Fibroblast of the aortic adventitia (primary cell): ENCODE results near the gene SYCP1. TPM values are rescaled to one million over a fixed set of nuclear protein-coding genes. Genes with fewer than 3 reads are reported as not detected.

Experiments
- DNase-seq: peaks from one replicate; pipeline ENCODE4 v3.0.0-alpha.2; 2010; ENCODE audit warnings: low read depth
- H3K4me3 ChIP-seq: 2 replicates; pipeline ENCODE4 v1.5.1; 2011; ENCODE audit warnings: low read depth, mild to moderate bottlenecking, control low read depth, low read length, moderate library complexity
- CTCF ChIP-seq: IDR thresholded peaks from 2 replicates; pipeline ENCODE4 v1.5.1; 2011; ENCODE audit warnings: mild to moderate bottlenecking, low read length, control low read depth, inconsistent platforms; ENCODE audit not compliant: insufficient read depth
- total RNA-seq: library from RNA; depleted of rRNA; stranded (reverse); fragments of >200 nt; gene quantifications from 2 replicates; pipeline ENCODE4 v1.2.3, GENCODE V29; 2012; ENCODE audit warnings: low replicate concordance

SYCP1 gene
- total RNA-seq, 1 donor: not detected

GRCh38 chr1:114832057-114832456, 22.6 kb upstream of the SYCP1 start:
- no peak for DNase-seq
- no peak overlapping the region for H3K4me3 ChIP-seq
- no peak for TF ChIP-seq CTCF

GRCh38 chr1:114833421-114833820, 21.2 kb upstream of the SYCP1 start:
- TF ChIP-seq CTCF: no peak
- H3K4me3 ChIP-seq: no peak overlapping the region
- no peak for DNase-seq

GRCh38 chr1:114844270-114844669, 10.4 kb upstream of the SYCP1 start:
- no peak for DNase-seq
- H3K4me3 ChIP-seq: no peak overlapping the region
- no peak for TF ChIP-seq CTCF

GRCh38 chr1:114853584-114853983, 1.1 kb upstream of the SYCP1 start:
- H3K4me3 ChIP-seq: no peak overlapping the region
- no peak for DNase-seq
- TF ChIP-seq CTCF: no peak

- TF ChIP-seq CTCF: no peak
- DNase-seq: no peak
- no peak overlapping the region for H3K4me3 ChIP-seq
Measured at GRCh38 chr1:114861384-114861783, 6.7 kb downstream of the SYCP1 start.

GRCh38 chr1:114892194-114892918, 37.7 kb downstream of the SYCP1 start:
- DNase-seq: no peak
- no peak overlapping the region for H3K4me3 ChIP-seq

More at GRCh38 chr1:114892194-114892918, 37.7 kb downstream of the SYCP1 start:
- no peak for TF ChIP-seq CTCF
